AG09319 (cell line): Measurements from ENCODE around the gene RFC1.

ENCODE experiments used
- DNase-seq: peaks from one replicate; pipeline ENCODE4 v3.0.0-alpha.2; 2010; ENCODE audit warnings: low read depth; ENCODE audit errors: extremely low read depth
- TF ChIP-seq, protein P1 (sequence below): IDR thresholded peaks from 2 replicates; pipeline ENCODE4 v1.5.1; 2011; ENCODE audit warnings: low read depth, mild to moderate bottlenecking, inconsistent platforms, low read length, moderate library complexity

RFC1 gene

DNA sequence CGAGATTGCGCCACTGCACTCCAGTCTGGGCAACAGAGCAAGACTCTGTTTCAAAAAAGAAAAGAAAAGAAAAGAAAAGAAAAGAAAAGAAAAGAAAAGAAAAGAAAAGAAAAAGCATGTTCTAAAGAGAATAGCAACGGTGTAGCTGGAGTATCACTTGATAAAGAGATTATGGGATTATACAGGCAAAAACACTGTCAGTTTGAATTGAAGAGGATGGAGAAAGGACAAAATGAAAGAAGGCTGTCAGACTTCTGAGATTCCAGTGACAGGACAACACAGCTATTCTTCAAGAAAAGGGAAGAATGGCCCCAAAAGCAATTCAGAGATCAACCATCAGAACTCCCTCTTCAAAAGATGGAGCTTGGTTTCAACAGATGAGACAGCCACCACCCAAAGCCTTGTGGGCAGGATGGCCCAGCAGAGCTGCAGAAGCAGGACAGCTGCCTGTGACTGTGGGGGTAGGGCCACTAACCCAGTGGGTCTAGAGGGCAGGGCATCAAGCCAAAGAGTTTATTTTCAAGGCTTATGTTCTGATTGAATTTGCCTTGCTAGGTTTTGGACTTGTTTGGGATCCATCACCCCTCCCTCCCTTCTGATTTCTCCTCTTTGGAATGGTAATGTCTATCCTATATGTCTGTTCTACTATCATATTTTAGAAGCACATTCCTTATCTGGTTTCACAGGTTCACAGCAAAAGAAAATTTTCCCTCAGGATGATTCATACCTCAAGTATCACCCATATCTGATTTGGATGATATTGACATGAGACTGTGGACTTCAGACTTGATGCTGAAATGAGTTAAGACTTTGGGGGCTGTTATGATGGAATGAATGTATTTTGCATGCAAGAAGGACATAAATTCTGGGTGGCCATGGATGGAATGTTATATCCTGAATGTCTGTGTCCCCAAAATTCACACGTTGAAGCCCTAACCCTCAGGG is 17.5 kb downstream of the RFC1 start:
- DNase-seq: no peak
- TF ChIP-seq, protein P1, sequence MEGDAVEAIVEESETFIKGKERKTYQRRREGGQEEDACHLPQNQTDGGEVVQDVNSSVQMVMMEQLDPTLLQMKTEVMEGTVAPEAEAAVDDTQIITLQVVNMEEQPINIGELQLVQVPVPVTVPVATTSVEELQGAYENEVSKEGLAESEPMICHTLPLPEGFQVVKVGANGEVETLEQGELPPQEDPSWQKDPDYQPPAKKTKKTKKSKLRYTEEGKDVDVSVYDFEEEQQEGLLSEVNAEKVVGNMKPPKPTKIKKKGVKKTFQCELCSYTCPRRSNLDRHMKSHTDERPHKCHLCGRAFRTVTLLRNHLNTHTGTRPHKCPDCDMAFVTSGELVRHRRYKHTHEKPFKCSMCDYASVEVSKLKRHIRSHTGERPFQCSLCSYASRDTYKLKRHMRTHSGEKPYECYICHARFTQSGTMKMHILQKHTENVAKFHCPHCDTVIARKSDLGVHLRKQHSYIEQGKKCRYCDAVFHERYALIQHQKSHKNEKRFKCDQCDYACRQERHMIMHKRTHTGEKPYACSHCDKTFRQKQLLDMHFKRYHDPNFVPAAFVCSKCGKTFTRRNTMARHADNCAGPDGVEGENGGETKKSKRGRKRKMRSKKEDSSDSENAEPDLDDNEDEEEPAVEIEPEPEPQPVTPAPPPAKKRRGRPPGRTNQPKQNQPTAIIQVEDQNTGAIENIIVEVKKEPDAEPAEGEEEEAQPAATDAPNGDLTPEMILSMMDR: no peak

GRCh38 chr4:39346856-39347519 is 19.2 kb downstream of the RFC1 start:
- no peak for DNase-seq
- TF ChIP-seq, protein P1: no peak

DNA sequence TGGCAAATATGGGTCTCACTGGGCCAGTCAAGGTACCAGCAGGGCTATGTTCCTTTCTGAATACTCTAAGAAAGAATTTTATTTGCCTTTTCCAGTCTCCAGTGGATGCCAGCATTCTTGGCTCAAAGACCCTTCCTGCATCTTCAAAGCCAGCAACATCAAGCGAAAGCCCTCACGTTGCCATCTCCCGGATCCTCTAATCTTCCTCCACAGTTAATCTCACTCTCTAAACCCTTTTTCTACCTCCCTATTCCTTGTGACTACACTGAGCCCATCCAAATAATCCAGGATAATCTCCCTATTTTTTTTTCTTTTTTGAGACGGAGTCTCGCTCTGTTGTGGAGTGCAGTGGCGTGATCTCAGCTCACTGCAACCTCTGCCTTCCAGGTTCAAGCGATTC is 23.4 kb downstream of the RFC1 start:
- TF ChIP-seq, protein P1: no peak
- DNase-seq: no peak

- DNase-seq: no peak
Measured at GRCh38 chr4:39341075-39341725, 25.0 kb downstream of the RFC1 start.

DNA sequence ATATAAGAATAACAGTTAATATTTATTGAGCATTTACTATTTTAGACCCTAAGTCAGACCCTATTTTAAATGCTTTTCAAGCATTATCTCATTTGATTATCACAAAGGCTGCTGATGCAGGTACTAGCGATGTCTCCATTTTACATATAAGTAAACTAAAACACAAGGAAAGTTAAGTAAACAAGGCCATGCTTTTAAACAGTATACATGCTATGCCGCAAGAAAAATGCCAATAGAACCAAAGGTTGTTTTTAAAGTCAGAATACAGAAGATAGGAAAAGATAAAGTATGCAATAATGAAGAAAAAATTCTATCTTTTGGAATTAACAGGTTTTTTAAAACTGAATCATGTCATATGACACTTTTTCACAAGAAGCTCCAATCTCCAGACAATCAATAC is 26.2 kb downstream of the RFC1 start:
- TF ChIP-seq, protein P1: no peak
- DNase-seq: no peak

More at GRCh38 chr4:39341075-39341725, 25.0 kb downstream of the RFC1 start:
- TF ChIP-seq, protein P1: no peak

GRCh38 chr4:39337841-39338240 is 28.3 kb downstream of the RFC1 start:
- DNase-seq: no peak
- TF ChIP-seq, protein P1: no peak

- DNase-seq: no peak
- TF ChIP-seq, protein P1: no peak
Measured at GRCh38 chr4:39335566-39335965, 30.6 kb downstream of the RFC1 start.
